ENCODE measurements around the gene DDN.

DNA sequence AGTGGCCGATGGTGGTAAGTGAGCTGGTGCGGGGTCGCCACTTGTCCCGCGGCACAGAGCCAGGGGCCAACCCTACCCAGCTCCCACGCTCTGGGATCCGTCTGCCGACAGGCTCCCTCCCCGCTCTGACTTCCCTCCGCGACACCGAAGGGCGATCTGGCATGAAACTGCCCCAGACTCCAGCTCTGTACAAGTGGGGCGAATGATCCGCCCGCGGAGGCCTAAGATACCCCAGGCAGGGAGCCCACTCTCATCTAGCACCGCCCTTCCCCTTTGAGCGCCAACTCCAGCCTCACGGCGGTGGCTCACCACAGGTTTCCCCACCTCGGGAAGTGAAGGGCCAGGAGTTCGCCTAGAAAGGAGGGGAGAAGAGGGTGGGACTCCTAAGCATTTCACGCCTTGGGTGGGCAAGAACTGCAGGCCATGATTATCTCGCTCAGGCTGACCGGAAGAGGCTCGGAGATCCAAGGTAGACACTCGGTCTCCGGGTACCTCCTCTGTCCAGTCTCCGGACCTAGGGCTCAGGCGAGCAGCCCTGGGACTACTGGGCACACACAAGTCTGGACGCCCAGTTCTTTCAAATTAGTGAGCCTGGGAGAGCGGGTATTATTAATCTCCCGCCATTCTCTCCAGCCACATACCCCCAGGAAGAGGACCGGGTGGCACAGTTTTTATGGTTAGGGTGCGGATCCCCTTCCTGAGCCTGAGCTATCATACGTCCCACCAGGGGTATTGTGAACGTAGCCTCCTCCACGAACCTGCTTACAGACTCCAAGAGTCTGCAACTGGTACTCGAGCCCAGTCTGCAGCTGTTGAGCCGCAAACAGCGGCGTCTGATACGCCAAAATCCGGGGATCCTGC lies 20.2 kb downstream of the DDN start:
- TF ChIP-seq, protein P1, sequence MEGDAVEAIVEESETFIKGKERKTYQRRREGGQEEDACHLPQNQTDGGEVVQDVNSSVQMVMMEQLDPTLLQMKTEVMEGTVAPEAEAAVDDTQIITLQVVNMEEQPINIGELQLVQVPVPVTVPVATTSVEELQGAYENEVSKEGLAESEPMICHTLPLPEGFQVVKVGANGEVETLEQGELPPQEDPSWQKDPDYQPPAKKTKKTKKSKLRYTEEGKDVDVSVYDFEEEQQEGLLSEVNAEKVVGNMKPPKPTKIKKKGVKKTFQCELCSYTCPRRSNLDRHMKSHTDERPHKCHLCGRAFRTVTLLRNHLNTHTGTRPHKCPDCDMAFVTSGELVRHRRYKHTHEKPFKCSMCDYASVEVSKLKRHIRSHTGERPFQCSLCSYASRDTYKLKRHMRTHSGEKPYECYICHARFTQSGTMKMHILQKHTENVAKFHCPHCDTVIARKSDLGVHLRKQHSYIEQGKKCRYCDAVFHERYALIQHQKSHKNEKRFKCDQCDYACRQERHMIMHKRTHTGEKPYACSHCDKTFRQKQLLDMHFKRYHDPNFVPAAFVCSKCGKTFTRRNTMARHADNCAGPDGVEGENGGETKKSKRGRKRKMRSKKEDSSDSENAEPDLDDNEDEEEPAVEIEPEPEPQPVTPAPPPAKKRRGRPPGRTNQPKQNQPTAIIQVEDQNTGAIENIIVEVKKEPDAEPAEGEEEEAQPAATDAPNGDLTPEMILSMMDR (IDR thresholded peaks at IDR 0.05 in 2 of 3, conservative IDR thresholded peaks at IDR 0.05 in 1 of 3; ENCODE audit: control insufficient read depth in 2 of 3, extremely low read depth in 1 of 3, insufficient read depth in 1 of 3, low read depth in 3 of 3, low read length in 3 of 3): no peak
- no peak for TF ChIP-seq USF2 (IDR thresholded peaks at IDR 0.05; ENCODE audit: borderline replicate concordance, low read depth, low read length)
- no peak for TF ChIP-seq RAD21 (IDR thresholded peaks at IDR 0.05; ENCODE audit: insufficient read depth, low read depth, low read length)
- no peak for TF ChIP-seq BCL11A (IDR thresholded peaks at IDR 0.05; ENCODE audit: low read depth, low read length)
- no peak for TF ChIP-seq REST (IDR thresholded peaks at IDR 0.05; ENCODE audit: low read depth, low read length)
- TF ChIP-seq NR2C2 (IDR thresholded peaks at IDR 0.05; ENCODE audit: borderline replicate concordance, control insufficient read depth, insufficient read length, low read depth): no peak
- no peak for TF ChIP-seq CEBPB (IDR thresholded peaks at IDR 0.05; ENCODE audit: borderline replicate concordance in 1 of 2, low read depth in 2 of 2, low read length in 2 of 2)

Measured in GM12878 (cell line).